H1 (cell line): ENCODE measurements around the gene TSC22D3.

Experiments used
- BRCA1 ChIP-seq: IDR thresholded peaks from 2 replicates; pipeline ENCODE4 v1.6.1; 2012; ENCODE audit warnings: low read depth, low read length, improper control_type of control experiment
- CHD2 ChIP-seq: IDR thresholded peaks from 2 replicates; pipeline ENCODE4 v1.6.1; 2012; ENCODE audit warnings: low read length, improper control_type of control experiment
- CTCF ChIP-seq, 3 experiments: IDR thresholded peaks; 1 replicate in 2 of 3; 2 replicates in 1 of 3; pipeline versions ENCODE4 v1.5.1 to v1.6.1; 2011; ENCODE audit warnings: low read length in 3 of 3, mild to moderate bottlenecking in 3 of 3, inconsistent platforms in 2 of 3, low read depth in 1 of 3, moderate library complexity in 1 of 3; ENCODE audit not compliant: insufficient read depth in 1 of 3; ENCODE audit errors: control extremely low read depth in 1 of 3
- EGR1 ChIP-seq: IDR thresholded peaks from 2 replicates; pipeline ENCODE4 v1.6.1; 2011; ENCODE audit warnings: low read depth, low read length, borderline replicate concordance
- EP300 ChIP-seq, 2 experiments: IDR thresholded peaks; 1 replicate in 1 of 2; 2 replicates in 1 of 2; pipeline ENCODE4 v1.6.1; 2011 to 2012; ENCODE audit warnings: low read depth in 2 of 2, low read length in 2 of 2, mild to moderate bottlenecking in 2 of 2, borderline replicate concordance in 1 of 2, inconsistent platforms in 1 of 2, moderate library complexity in 1 of 2
- GABPA ChIP-seq: IDR thresholded peaks from 2 replicates; pipeline ENCODE4 v1.6.1; 2011; ENCODE audit warnings: mild to moderate bottlenecking, low read length, moderate library complexity, borderline replicate concordance; ENCODE audit not compliant: insufficient read depth
- GTF2F1 ChIP-seq: IDR thresholded peaks from 2 replicates; pipeline ENCODE4 v1.6.1; 2012; ENCODE audit warnings: low read depth, low read length, improper control_type of control experiment, borderline replicate concordance
- KDM5A ChIP-seq: fragments of 200-600 bp; IDR thresholded peaks from 2 replicates; pipeline ENCODE4 v1.7.1; 2012; ENCODE audit warnings: mild to moderate bottlenecking, low read length, inconsistent platforms, mixed read lengths
- MAFK ChIP-seq: IDR thresholded peaks from 2 replicates; pipeline ENCODE4 v1.6.1; 2012; ENCODE audit warnings: low read depth, mild to moderate bottlenecking, improper control_type of control experiment, low read length
- POLR2A ChIP-seq, 2 experiments: IDR thresholded peaks; 1 replicate in 1 of 2; 2 replicates in 1 of 2; pipeline ENCODE4 v1.6.1; 2011; ENCODE audit warnings: low read depth in 2 of 2, low read length in 2 of 2, mild to moderate bottlenecking in 2 of 2; ENCODE audit errors: control extremely low read depth in 1 of 2
- SP4 ChIP-seq: IDR thresholded peaks from 2 replicates; pipeline ENCODE4 v1.6.1; 2012; ENCODE audit warnings: low read length, inconsistent platforms
- TBP ChIP-seq: IDR thresholded peaks from 2 replicates; pipeline ENCODE4 v1.6.1; 2011; ENCODE audit warnings: low read depth, low read length, improper control_type of control experiment
- TCF12 ChIP-seq: IDR thresholded peaks from 2 replicates; pipeline ENCODE4 v1.6.1; 2011; ENCODE audit warnings: low read depth, mild to moderate bottlenecking, low read length
- USF2 ChIP-seq: IDR thresholded peaks from 2 replicates; pipeline ENCODE4 v1.6.1; 2011; ENCODE audit warnings: low read length, improper control_type of control experiment

GRCh38 chrX:107750263-107750662 is 25.3 kb downstream of the TSC22D3 start:
- TF ChIP-seq SP4: no peak
- no peak for TF ChIP-seq CTCF (IDR thresholded peaks at IDR 0.05; ENCODE audit: control extremely low read depth in 1 of 3, insufficient read depth in 1 of 3, low read depth in 1 of 3, low read length in 3 of 3)
- no peak for TF ChIP-seq TBP
- TF ChIP-seq EGR1: no peak
- no peak for TF ChIP-seq USF2
- no peak for TF ChIP-seq BRCA1
- no peak for TF ChIP-seq CHD2
- TF ChIP-seq EP300 (IDR thresholded peaks at IDR 0.05; ENCODE audit: borderline replicate concordance in 1 of 2, low read depth in 2 of 2, low read length in 2 of 2): no peak
- no peak for TF ChIP-seq TCF12
- no peak for TF ChIP-seq POLR2A (IDR thresholded peaks at IDR 0.05; ENCODE audit: control extremely low read depth in 1 of 2, low read depth in 2 of 2, low read length in 2 of 2)
- TF ChIP-seq GTF2F1: no peak
- no peak for TF ChIP-seq GABPA
- no peak for TF ChIP-seq KDM5A
- no peak for TF ChIP-seq MAFK
